ENCODE data around the gene UBE2U.

- TF ChIP-seq POLR2AphosphoS5 (IDR thresholded peaks at IDR 0.05; ENCODE audit: low read depth, low read length) (no peak), FOXP2 (optimal IDR thresholded peaks at IDR 0.05; ENCODE audit: borderline replicate concordance, extremely low read depth, extremely low read length, insufficient read depth) (no peak), TAF1 (IDR thresholded peaks at IDR 0.05; ENCODE audit: borderline replicate concordance, insufficient read depth, low read length) (no peak), SIN3A (IDR thresholded peaks at IDR 0.05; ENCODE audit: borderline replicate concordance, insufficient read depth, low read length) (no peak)
- TF ChIP-seq, protein P1, sequence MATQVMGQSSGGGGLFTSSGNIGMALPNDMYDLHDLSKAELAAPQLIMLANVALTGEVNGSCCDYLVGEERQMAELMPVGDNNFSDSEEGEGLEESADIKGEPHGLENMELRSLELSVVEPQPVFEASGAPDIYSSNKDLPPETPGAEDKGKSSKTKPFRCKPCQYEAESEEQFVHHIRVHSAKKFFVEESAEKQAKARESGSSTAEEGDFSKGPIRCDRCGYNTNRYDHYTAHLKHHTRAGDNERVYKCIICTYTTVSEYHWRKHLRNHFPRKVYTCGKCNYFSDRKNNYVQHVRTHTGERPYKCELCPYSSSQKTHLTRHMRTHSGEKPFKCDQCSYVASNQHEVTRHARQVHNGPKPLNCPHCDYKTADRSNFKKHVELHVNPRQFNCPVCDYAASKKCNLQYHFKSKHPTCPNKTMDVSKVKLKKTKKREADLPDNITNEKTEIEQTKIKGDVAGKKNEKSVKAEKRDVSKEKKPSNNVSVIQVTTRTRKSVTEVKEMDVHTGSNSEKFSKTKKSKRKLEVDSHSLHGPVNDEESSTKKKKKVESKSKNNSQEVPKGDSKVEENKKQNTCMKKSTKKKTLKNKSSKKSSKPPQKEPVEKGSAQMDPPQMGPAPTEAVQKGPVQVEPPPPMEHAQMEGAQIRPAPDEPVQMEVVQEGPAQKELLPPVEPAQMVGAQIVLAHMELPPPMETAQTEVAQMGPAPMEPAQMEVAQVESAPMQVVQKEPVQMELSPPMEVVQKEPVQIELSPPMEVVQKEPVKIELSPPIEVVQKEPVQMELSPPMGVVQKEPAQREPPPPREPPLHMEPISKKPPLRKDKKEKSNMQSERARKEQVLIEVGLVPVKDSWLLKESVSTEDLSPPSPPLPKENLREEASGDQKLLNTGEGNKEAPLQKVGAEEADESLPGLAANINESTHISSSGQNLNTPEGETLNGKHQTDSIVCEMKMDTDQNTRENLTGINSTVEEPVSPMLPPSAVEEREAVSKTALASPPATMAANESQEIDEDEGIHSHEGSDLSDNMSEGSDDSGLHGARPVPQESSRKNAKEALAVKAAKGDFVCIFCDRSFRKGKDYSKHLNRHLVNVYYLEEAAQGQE (IDR thresholded peaks at IDR 0.05; ENCODE audit: insufficient read depth in 1 of 2, low read depth in 2 of 2, low read length in 2 of 2) = no peak
These were observed 32.2 kb upstream of the UBE2U start for GRCh38 chr1:64171246-64171645.

Data from PFSK-1 (cell line).